GM19395 (cell line): ENCODE results near the gene SELENOH.

Source experiments
- ATAC-seq: cut with Tn5 transposase; IDR thresholded peaks from one replicate; pipeline ENCODE4 v1.9.1; 2021; ENCODE audit warnings: mild to moderate bottlenecking, moderate library complexity; ENCODE audit not compliant: unreplicated experiment

The SELENOH gene

DNA sequence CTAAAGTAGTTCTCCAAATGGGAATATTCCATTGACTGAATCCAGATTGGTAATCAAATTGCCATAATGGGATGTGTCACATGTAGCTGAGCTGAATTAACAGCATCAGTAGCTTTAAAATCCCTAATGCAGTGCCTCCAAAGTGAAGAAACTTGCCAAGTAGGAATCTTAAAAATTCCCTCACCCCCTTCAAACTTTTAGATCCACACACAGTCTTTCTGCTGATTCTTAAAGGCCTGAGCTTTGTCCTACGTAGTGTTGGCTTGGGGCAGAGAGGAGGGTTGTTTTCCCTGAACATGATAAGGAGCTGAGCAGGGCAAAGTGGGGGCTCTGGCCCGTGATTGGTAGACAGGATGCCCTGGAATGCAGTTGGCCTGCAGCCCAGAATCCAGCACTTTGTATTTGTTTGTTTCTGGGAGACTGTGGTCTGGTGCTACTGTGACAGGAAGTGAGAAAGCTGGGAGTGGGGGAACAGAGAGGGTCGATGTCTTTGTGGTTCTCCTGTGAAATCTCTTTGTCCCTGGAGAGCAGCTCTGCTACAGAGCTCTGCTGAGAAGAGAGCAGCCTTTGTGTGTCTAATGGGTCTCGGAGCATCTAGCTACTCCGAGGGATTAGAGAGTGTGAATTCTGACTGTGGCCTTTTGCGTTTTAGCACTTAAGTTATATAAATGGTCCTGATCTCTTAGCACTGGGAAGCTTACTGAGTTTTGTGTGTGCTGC, 37.2 kb downstream of the SELENOH start:
- no peak for ATAC-seq

- ATAC-seq: no peak
These were observed 38.0 kb downstream of the SELENOH start for GRCh38 chr11:57779276-57779675.

- ATAC-seq: no peak
These were observed 40.2 kb downstream of the SELENOH start for GRCh38 chr11:57781529-57781943.

DNA sequence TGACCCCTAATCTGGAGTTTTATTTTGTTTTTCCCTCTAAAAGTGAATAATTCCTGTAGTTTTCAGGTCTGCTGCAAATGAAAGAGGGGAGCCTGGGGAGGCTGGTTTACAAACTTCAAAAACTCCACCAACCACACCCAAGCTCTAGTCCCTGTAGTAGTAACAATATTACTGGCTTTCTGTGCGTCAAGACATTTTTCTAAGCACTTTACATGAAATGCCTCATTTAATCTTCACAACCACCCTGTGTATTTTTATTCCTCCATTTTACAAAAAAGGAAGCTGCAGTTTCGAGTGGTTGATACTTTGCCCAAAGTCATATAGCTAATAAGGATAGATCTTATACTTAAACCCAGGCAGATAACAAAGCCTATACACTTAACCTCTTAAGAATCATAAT, 43.8 kb downstream of the SELENOH start:
- ATAC-seq: peak; percentile 63

DNA sequence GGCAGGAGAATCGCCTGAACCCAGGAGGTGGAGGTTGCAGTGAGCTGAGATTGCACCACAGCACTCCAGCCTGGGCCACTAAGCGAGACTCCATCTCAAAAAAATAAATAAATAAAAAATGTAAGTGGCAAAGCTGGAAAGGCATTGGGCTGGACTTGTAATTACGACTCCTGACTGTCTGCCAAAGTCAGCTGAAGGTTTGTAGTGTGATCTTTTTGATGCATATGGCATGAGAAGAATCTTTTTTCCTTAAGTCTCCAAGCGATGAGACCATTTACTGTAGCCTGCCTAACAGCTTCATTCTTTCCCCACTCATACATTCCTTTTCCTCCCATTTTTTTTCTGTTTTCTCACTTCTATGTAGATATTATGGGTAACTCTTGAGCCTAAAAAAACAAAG, 45.1 kb downstream of the SELENOH start:
- ATAC-seq: no peak

DNA sequence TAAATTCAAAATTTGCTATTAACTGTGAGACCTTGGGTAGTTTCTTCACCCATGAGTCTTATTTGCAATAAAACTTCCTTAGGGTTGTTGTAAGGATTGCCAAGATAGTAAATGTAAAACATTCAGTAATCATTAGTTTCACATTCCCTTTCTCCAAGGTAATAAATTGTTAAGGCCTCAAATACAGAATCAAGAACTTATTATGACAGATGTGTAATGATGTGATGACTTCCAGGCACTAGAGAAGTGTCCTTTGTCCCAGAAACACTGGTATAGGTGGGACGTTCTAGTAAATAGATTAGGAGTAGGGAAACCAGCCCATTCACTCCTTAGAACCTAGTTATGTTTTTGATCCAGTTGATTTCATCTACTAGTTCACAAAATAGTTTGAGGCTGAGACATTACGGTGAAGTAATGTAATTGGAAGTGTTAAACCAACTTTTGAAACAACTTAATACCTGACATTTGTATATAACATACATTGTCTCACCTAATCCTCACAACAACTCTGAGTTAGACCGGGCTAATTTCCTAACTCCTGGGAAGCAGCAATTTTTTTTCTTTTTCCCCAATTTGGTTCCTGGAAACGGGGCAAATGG, 45.8 kb downstream of the SELENOH start:
- no peak for ATAC-seq

GRCh38 chr11:57787920-57788702, 46.8 kb downstream of the SELENOH start:
- no peak for ATAC-seq

DNA sequence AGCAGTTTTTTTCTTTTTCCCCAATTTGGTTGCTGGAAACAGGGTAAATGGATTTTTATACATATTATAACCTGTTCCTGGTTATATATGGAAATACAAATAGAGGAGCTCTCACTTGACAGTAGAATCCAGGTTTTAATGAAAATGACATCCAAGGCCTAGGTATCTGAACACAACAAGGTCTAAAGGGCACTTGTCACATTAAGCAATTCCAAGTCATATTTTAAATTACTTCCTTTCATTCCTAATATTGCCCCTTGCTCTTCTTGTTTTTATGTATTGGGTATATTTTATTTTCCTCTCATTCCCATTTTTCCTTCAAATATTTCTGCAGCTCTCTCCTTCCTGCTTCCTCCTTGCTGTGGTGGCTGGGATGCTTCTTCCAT, 47.4 kb downstream of the SELENOH start:
- ATAC-seq: no peak

GRCh38 chr11:57791321-57792059, 50.2 kb downstream of the SELENOH start:
- no peak for ATAC-seq

DNA sequence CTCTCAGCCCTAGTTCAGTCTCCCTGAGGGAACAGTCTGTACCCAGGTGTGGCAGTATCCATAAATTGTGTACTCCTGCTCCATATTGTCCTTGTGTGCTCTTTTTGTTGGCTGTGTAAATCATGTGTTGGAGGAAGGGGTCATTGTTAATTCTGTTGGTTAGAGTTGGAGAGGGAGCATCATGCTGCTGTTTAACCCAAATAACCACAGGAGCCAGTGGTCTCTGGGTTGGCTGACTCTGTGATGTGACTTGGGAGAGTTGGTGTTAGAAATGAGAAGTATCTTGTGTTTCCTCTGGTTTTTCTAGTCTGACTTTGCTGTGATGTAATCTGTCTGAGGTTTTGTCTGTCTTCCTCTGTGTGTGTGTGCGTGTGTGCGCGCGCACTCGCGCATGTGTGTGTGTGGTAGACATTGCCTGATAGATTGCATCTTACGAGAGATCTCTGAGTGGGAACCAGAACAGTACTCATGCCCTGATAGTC, 50.8 kb downstream of the SELENOH start:
- peak; percentile 86 for ATAC-seq

DNA sequence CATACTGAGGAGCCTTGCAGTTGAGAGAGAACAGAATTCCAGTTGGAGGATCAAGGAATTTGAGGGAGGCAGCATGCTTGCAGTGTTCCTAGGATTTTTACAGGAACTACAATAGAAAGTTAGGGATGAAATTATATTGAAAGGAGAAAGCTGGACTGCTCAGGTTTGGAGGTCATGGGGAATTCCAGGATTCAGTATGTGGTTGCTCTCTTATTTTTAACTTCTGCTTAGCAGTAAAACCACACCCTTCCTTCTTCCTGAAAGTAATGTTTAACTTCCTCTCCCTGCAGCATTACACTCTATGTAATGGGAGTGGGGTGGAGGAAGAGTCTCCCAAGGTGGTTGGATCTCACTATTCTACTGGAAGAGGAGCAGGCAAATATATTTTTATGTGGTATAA, 51.6 kb downstream of the SELENOH start:
- peak; percentile 30 for ATAC-seq
